HG02798 (cell line): ENCODE results near the gene SMIM44.

ENCODE experiments used
- ATAC-seq: cut with Tn5 transposase; IDR thresholded peaks from one replicate; pipeline ENCODE4 v1.9.1; 2021; ENCODE audit warnings: mild to moderate bottlenecking; ENCODE audit not compliant: unreplicated experiment, poor library complexity

The SMIM44 gene

GRCh38 chr19:3503036-3503572 is 19.9 kb upstream of the SMIM44 start:
- no peak for ATAC-seq

DNA sequence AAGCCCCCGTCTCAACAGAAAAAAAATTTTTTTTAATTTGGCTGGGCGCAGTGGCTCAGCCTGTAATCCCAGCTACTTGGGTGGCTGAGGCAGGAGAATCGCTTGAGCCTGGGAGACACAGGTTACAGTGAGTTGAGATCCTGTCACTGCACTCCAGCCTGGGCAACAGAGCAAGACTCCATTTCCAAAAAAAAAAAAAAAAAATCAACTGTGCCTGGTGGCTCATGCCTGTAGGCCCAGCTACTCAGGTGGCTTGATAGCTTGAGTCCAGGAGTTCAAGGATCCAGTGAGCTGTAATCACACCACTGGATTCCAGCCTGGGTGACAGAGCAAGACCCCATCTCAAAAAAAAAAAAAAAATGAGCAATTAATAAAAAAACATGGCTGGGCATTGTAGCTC is 18.5 kb upstream of the SMIM44 start:
- no peak for ATAC-seq

DNA sequence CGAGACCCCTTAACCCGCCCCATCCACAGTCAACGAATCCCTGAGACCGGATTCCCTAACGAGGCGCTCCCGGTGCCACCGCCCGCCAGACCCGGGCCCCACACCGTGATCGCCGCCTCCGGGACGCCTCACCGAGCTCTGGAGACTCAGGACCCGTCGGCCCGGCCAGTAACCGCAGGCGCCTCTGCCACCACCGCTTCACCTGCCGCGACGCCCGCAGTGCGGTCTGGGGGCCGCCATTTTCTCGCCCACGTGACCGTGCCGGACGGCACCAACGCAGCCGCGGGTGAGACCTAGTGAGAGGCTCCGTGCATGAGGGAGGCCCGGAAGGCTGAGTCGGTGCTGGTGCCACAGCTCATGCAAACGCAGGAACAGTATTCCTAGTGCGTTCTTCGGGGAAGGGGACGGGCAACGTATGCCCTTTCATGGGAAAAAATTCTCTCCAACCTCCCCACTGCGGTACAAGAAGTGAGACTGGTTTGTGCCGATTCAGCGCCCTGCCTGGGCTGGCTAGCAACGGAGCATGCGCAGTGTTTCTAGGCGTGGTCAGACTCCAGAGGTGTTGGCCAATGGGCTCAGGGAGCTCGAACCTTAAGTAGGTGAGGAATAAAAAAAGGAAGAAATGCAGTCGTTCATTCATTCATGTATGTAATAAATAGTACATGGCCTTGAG is 17.3 kb upstream of the SMIM44 start, which contains the start of gene DOHH:
Gene DOHH, minus strand, starts transcription at position 246 of the 673 bp plus-strand sequence. CDS start 3,860 bp downstream, outside the sequence.
- peak; percentile 87 for ATAC-seq

DNA sequence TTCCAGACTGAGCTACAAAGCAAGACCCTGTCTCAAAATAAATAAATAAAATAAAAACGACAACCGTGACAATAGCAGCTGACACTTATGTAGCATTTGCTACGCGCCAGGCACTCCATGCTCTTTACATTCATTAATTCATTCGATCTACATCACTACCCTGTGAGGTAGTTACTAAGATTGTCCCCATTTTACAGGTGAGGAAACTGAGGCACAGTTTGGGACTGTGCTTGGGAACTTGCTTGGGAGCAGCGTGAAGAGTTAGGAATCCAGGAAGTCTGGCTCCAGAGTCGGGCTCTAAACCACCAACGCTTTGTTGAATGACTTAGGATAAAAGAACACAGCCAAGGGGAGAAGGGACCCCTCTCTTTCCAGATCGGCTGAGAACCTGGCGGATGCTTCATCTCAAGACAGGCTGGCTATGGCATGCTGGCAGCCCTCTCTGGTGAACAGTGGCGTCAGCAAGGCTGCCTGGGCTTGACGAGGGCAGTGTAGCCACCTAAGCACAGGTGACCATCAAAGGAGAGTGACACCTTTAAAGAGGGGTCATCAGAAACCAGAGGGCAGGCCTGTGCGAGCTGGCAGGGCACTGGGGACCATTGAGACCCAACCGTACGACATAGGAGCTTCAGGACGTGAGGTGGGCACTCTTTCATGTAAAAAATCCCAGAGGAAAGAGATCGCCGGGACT is 16.6 kb upstream of the SMIM44 start:
- ATAC-seq, result no peak

DNA sequence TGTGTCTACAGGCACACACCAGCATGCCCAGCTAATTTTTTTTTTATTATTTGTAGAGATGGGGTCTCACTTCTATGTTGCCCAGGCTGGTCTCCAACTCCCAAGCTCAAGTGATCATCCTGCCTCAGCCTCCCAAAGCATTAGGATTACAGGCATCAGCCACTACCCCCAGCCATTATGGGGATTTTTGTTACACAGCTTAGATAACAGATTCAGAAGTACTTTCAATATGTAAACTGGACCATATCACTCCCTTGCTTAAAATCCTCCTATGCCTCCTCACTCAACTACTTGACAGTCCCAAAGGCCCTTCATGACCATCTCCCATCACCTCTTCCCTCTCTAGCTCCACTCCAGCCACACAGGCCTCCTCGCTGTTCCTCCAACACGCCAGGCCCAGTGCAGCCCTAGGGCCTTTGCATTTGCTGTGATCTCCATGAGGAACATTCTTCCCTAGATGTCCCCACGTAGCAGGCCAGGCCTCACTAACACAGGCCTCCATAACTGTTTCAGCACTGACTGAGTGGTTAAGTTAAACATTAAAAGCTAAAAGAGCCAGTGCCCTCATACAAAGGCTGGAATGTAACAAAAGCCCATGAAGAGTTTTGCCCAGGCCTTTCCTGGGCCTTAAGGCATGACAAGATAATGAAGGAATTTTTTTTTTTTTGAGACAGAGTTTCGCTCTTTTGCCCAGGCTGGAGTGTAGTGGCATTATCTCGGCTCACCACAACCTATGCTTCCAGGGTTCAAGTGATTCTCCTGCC is 14.7 kb upstream of the SMIM44 start:
- no peak for ATAC-seq

- no peak for ATAC-seq
These were observed 13.4 kb upstream of the SMIM44 start for GRCh38 chr19:3496392-3497273.

GRCh38 chr19:3494559-3494958 is 11.3 kb upstream of the SMIM44 start:
- no peak for ATAC-seq

- ATAC-seq, result no peak
These were observed 10.8 kb upstream of the SMIM44 start for GRCh38 chr19:3494051-3494450.

GRCh38 chr19:3493651-3494050 is 10.4 kb upstream of the SMIM44 start:
- ATAC-seq, result no peak

- ATAC-seq, result no peak
These were observed 9.7 kb upstream of the SMIM44 start for GRCh38 chr19:3492919-3493318.

DNA sequence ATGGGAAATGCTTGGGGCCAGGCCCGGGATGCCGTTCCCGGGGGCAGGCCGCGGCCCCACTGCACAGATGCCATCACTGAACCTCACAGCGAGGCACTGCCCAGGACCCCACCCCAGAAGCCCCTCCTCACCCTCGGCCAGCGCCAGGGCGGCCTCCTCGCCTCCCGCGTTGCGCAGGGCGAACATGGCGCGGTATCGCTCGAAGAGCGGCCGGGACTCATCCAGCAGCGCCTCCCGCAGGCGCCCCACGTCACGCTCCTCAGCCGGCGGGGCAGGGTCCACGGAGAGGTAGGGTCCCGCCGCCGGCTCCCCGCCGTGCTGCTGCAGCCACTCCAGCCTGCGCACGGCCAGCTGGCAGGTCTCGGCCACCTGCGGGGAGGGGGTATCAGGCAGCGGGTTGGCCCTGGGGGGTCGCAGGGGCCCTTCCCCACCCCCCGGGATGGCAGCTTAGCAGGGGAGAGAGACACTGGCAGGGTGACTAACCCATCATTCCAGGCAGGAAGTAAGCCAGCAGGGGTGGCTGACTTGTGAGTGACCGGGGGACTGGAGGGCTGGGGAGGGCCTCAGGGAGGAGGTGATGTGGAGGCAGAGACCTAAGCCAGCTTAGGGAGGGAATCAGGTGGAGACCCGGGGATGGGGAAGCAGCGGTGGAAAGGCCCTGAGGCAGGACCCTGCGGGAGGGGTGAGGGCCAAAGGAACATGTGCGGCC is 9.0 kb upstream of the SMIM44 start:
- ATAC-seq, result no peak

DNA sequence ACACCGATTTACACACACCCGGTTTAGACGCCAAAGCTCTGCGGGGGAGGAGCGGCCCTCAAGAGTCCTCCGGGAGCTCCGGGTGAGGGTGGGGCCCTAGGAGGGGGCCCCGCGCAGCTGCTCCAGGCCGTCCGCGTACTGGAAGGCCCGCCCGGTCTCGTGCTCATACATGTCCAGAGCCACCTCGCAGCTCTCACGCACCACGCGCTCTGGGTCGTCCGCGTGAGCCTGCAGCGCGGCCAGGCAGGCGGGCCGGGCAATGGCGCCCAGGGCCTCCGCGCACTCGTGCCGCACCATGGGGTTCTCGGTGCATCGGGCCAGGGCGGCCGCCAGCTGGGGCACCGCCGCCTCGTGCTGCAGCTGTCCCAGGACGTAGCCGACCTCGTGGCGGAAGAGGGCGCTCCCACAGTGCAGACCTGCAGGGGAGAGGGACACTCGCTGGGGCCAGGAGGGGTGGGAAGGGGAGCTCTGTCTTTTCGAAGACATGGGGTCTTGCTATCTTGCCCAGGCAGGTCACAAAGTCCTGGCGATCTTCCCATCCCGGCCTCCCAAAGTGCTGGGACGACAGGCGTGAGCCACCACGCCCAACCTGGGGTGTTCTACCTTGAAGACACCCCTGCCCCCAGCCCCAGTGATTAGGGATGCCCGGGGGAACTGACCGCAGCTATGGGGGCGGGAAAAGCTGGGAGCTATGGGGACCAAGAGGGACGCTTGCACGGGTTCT is 8.3 kb upstream of the SMIM44 start:
- ATAC-seq, result no peak

DNA sequence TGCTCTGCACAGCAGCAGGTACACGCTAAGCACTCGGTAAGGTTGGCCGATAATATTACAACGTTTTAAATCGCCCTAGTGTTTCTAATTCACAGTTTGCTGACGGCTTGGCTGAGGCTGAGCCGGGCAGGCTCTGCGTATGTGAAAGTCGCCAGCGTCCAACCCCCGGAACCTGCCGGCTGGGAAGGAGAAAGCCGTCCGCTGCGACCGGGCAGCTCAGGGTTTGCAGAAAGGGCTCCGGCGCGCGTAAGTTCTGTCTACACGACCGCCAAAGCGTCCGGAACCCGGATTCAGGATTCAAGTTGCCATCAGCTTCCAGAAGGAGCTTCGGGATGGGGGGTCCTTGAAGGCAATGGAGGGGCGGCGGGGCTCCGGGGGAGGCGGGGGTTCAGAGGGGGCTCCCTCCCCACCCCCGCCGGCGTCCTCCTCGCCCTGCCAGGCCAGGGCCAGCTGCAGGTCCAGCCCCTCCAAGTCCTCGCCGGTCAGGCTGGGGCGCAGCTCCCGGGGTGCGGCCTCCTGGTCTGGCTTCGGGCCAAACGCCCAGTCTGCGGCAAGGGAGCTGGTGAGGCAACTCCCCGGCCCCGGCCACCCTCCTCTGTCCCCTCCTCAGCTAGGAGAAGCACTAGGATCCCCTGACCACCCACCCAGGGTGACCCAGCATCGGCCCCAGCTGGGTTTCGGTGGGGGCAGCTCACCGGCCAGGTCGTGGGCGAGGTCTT is 575 bp downstream of the SMIM44 start:
- ATAC-seq, result no peak

DNA sequence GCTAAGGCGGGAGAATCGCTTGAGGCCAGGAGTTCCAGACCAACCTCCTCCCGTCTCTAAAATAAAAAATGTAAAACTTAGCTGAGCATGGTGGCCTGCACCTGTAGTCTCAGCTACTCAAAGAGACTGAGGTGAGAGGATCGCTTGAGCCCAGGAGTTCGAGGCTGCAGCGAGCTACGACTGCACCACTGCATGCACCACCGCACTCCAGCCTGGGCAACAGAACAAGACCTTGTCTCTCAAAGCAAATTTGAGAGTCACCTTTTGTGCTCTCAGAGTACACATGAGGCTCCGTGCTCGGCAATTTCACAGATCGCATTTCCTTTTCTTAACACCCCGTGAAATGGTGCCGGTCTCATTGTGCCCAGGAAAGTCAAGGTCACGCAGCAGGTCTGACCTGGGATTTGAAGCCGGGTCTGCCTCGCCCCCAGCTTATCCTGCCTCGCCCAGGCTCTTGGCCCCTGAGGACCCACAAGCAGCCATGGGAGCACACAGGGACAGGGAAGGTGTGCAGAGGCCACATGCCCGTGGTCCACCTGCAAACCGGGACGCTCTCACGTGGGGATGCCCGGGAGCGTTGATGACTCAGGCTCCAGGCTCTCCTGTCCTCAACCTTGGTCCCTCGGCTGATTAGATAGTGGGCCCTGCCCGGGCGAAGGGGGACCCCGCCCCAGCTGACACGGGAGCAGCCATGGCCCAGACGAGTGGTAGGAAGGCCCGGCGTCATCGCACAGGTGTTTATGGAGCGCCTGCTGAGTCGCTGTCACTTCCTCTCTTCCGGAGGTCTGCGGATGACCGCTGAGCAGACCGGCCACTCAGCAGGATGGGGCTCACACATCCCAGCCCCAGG is 1.8 kb downstream of the SMIM44 start:
- ATAC-seq, result no peak

- ATAC-seq, result no peak
These were observed 2.7 kb downstream of the SMIM44 start, which contains the start of gene SMIM24 for GRCh38 chr19:3480383-3481091. TSS of gene SMIM24 (minus strand) at chr19:3480525. CDS start at chr19:3480463, 62 bp downstream.

DNA sequence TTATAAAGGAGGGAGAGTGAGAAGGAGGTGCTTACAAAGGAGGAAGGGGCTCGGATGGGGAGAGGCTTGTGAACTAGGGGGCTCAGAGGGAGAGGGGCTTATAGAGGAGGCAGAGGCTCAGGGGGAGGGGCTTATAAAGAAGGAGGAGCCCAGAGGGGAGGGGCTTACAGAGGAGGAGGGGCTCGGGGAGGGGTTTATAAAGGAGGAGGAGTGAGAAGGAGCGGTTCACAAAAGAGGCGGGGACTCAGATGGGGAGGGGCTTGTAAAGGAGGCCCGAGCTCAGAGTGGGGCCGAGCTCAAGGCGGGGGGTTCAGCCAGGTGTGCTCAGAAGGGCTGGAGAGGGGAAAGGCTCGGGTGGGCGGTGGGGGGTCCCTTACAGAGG is 3.4 kb downstream of the SMIM44 start:
- ATAC-seq, result no peak
